ENCODE data around the gene CNST. TPM values are rescaled to one million over a fixed set of nuclear protein-coding genes. Genes with fewer than 3 reads are reported as not detected.

CNST gene
- total and polyA plus RNA-seq, 2 of the 13 experiments (the other 11 are each of a cell fraction or from before 2014, with no cell fraction given), result 6.3 to 12.4 TPM

DNA sequence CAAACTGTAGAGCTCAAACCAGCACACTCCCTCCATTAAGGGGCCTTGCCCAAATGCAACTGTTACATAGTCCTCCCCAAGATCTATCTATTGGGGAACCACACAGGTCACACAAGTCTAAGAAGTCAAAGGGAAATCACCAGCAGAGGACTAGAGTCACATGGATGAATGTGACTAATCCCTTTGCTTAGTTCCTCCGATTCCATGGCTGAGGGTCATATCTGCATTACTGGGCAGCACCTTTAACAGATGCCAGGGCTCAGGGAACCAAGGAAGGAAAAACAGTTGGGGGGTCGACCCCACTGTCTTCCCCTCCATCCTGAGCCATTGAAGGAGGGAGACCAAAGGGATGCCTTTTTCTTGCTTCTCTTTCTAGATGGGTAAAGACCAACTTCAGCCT lies 35.8 kb upstream of the CNST start:
- ATAC-seq (no peak), DNase-seq (ENCODE audit: low spot score) (no peak), FAIRE-seq (no peak)
- no peak overlapping the region for H2AFZ ChIP-seq (ENCODE audit: low read length)
- no peak overlapping the region for H3K4me3 ChIP-seq (replicated peaks in 1 of 3; ENCODE audit: insufficient read depth in 1 of 3, low read depth in 2 of 3, low read length in 3 of 3)
- CTCF ChIA-PET (ENCODE audit: low intra/inter-chr PET ratio, low total read pairs), result no interaction called here
- BruUV-seq (replicated peaks), result no TSS peak
- H3K9ac ChIP-seq (ENCODE audit: insufficient read depth, low read depth, low read length), result no peak overlapping the region
- H3K4me2 ChIP-seq (ENCODE audit: low read depth, low read length), result no peak overlapping the region
- no peaks in the 10 kb centered on the region for H3K79me2 ChIP-seq (ENCODE audit: insufficient read depth, low read length)
- H3K4me1 ChIP-seq (ENCODE audit: insufficient read depth, low read length), result peaks cover 30% of the 10 kb centered on the region
- in situ Hi-C loops (cut with HindIII; ENCODE audit: extremely low pct_ligation_motif_present, low pct_unique_long_range_greater_than_20kb) (no loop called here), intact Hi-C loops (cut with micrococcal nuclease; ENCODE audit: unreplicated experiment) (no loop called here)
- POLR2A ChIA-PET, result no interaction called here
- H3K9me3 ChIP-seq (ENCODE audit: low read length), result peaks cover 14% of the 10 kb centered on the region
- H4K20me1 ChIP-seq (ENCODE audit: insufficient read depth, low read length), result no peaks in the 10 kb centered on the region
- H3K27me3 ChIP-seq (ENCODE audit: control insufficient read depth in 1 of 2, insufficient read depth in 2 of 2, low read length in 2 of 2), result peaks cover 0 to 4% of the 10 kb centered on the region in 2 experiments; a peak in 1 of 5 replicates
- H3K36me3 ChIP-seq (replicated peaks in 1 of 2; ENCODE audit: control insufficient read depth in 1 of 2, insufficient read depth in 2 of 2, low read length in 2 of 2), result no peaks in the 10 kb centered on the region
- TF ChIP-seq ZFP37 (CRISPR knock-in tag; IDR thresholded peaks at IDR 0.05; ENCODE audit: borderline replicate concordance) (no peak), ZNF616 (CRISPR knock-in tag; IDR thresholded peaks at IDR 0.05; ENCODE audit: low read depth) (peak; percentile 99)
- H3K27ac ChIP-seq (ENCODE audit: extremely low read length, insufficient read depth, low read length), result no peak overlapping the region
- WGBS (ENCODE audit: low lambda C conversion rate), result 30% methylated on average over 2 of the region's 2 CpGs

DNA sequence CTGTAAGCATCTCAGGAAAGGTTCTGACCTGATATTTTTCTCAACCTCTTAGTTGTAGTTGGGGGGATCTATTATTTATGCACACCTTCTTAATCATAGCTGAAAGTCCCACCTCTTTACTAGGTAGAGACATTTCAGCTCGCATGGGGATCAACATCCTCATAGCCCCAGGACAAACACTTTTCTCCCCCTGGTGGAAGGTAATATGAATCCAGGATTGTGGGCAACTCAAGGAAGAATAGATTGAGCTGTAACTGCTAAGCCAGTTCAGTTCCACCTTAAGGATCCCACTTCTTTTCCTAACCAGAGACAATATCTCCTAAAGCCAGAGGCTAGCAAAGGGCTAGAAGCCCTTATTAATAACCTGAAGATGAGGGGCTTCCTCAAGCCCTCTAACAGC lies 33.7 kb upstream of the CNST start:
- BruUV-seq (replicated peaks), result no TSS peak
- CTCF ChIA-PET (ENCODE audit: low intra/inter-chr PET ratio, low total read pairs), result interaction anchor here (1.7 kb wide), 1 partner anchor 35 kb away, joined by 10 read pairs; no protein-coding TSS in a partner anchor

More for the DNA sequence above, 33.7 kb upstream of the CNST start:
- no peak overlapping the region for H3K9ac ChIP-seq (ENCODE audit: insufficient read depth, low read depth, low read length)
- POLR2A ChIA-PET, result no interaction called here
- no peaks in the 10 kb centered on the region for H3K79me2 ChIP-seq (ENCODE audit: insufficient read depth, low read length)
- intact Hi-C loops (cut with micrococcal nuclease; ENCODE audit: unreplicated experiment) (loop anchor here (2.0 kb wide), 1 partner anchor 34 kb away; no protein-coding TSS in a partner anchor), in situ Hi-C loops (cut with HindIII; ENCODE audit: extremely low pct_ligation_motif_present, low pct_unique_long_range_greater_than_20kb) (no loop called here)
- H4K20me1 ChIP-seq (ENCODE audit: insufficient read depth, low read length), result no peaks in the 10 kb centered on the region
- ATAC-seq (peak; percentile 75), FAIRE-seq (no peak), DNase-seq (ENCODE audit: low spot score) (no peak)
- H3K4me1 ChIP-seq (ENCODE audit: insufficient read depth, low read length), result peaks cover 20% of the 10 kb centered on the region
- no peak overlapping the region for H3K4me2 ChIP-seq (ENCODE audit: low read depth, low read length)
- H3K4me3 ChIP-seq (replicated peaks in 1 of 3; ENCODE audit: insufficient read depth in 1 of 3, low read depth in 2 of 3, low read length in 3 of 3), result no peak overlapping the region
- H3K36me3 ChIP-seq (replicated peaks in 1 of 2; ENCODE audit: control insufficient read depth in 1 of 2, insufficient read depth in 2 of 2, low read length in 2 of 2), result no peaks in the 10 kb centered on the region
- 0% methylated on average over 1 of the region's 1 CpG for WGBS (ENCODE audit: low lambda C conversion rate)
- TF ChIP-seq SMC3 (IDR thresholded peaks at IDR 0.05; ENCODE audit: low read length) (peak; percentile 16; the same call in 1 of the 2 replicates), PHF8 (CRISPR knock-in tag; IDR thresholded peaks at IDR 0.05) (no peak), HES4 (CRISPR knock-in tag; IDR thresholded peaks at IDR 0.05; ENCODE audit: borderline replicate concordance) (no peak), STAG1 (CRISPR knock-in tag; IDR thresholded peaks at IDR 0.05) (peak; percentile 23; the same call in 1 of the 2 replicates), CTCF (CRISPR knock-in tag; IDR thresholded peaks at IDR 0.05) (peak; percentile 33; the same call in 1 of the 2 replicates), CHD2 (IDR thresholded peaks at IDR 0.05; ENCODE audit: low read depth, low read length) (no peak)
- no peak overlapping the region for H3K27ac ChIP-seq (ENCODE audit: extremely low read length, insufficient read depth, low read length)
- peaks cover 0 to 4% of the 10 kb centered on the region in 2 experiments; a peak in 1 of 5 replicates for H3K27me3 ChIP-seq (ENCODE audit: control insufficient read depth in 1 of 2, insufficient read depth in 2 of 2, low read length in 2 of 2)
- H2AFZ ChIP-seq (ENCODE audit: low read length), result no peak overlapping the region
- peaks cover 14% of the 10 kb centered on the region for H3K9me3 ChIP-seq (ENCODE audit: low read length)

Measured in HepG2 (cell line).